ENCODE results near the gene LPP.

- TF ChIP-seq EZH2 (IDR thresholded peaks at IDR 0.05; ENCODE audit: borderline replicate concordance, insufficient read depth, low read depth, low read length, poor library complexity, severe bottlenecking), result no peak
- TF ChIP-seq CTCF (IDR thresholded peaks at IDR 0.05), result no peak
Observed at GRCh38 chr3:188212308-188212969, 58.5 kb downstream of the LPP start.
